HCT116 (cell line): ENCODE results near the gene PREB. TPM values are rescaled to one million over a fixed set of nuclear protein-coding genes. Genes with fewer than 3 reads are reported as not detected.

Source experiments
- ATAC-seq: fragments of 200-7000 bp; cut with Tn5 transposase; 2 replicates; pipeline ENCODE4 v1.9.1; 2020; ENCODE audit warnings: mild to moderate bottlenecking, moderate library complexity
- BruUV-seq: library from RNA; stranded (reverse); fragments of 400-500 nt; replicated peaks from 2 replicates; lab custom pipeline; 2021; lab: Mats Ljungman, UMichigan
- CTCF ChIA-PET: fragments of 300-600 bp; sonication (Branson Sonifier 250); formaldehyde crosslinking; loops from one replicate; lab custom pipeline; 2021; ENCODE audit warnings: antibody characterized with exemption; lab: Charles Lee
- POLR2A ChIA-PET: fragments of 300-600, 350-600 bp; sonication (Branson Sonifier 250); formaldehyde crosslinking; loops from one replicate; lab custom pipeline; 2021; ENCODE audit warnings: antibody characterized with exemption; lab: Charles Lee
- RAD21 ChIA-PET, 2 experiments: fragments of 300-600 bp; sonication (Branson Sonifier 250); formaldehyde crosslinking; loops; one replicate each; lab custom pipeline; 2023; ENCODE audit warnings: low total read pairs in 2 of 2; ENCODE audit not compliant: uncharacterized antibody in 2 of 2, unreplicated experiment in 2 of 2, low non-redundant PET in 1 of 2; lab: Charles Lee
- DNase-seq: peaks from one replicate; pipeline ENCODE4 v3.0.0-alpha.2; 2010; ENCODE audit warnings: low read depth, low spot score
- H2AFZ ChIP-seq: fragments of 200-600 bp; shearing (Covaris generic), sonication (generic); 2 replicates; pipeline ENCODE4 v1.6.1; 2017; ENCODE audit warnings: low read depth, mixed run types, mixed read lengths, antibody characterized with exemption, low read length; ENCODE audit not compliant: poor library complexity, severe bottlenecking
- H3K27ac ChIP-seq: 2 replicates; pipeline ENCODE4 v1.5.1; 2012; ENCODE audit warnings: low read depth, low read length
- H3K27me3 ChIP-seq: fragments of 200-600 bp; sonication (generic); 2 replicates; pipeline ENCODE4 v1.6.1; 2016; ENCODE audit warnings: mixed run types, low read length, mixed read lengths; ENCODE audit not compliant: insufficient read depth
- H3K36me3 ChIP-seq, 2 experiments: fragments of 200-500 bp in 1 of 2; fragments of 200-600 bp in 1 of 2; sonication (Bioruptor generic) in 1 of 2; sonication (generic) in 1 of 2; 2 replicates each; pipeline versions ENCODE4 v1.5.1 to v1.6.1; 2014 to 2016; ENCODE audit warnings: low read length in 2 of 2, inconsistent platforms in 1 of 2, mixed read lengths in 1 of 2, mixed run types in 1 of 2; ENCODE audit not compliant: insufficient read depth in 2 of 2, control insufficient read depth in 1 of 2
- H3K4me1 ChIP-seq, 2 experiments: fragments of 200-600 bp in 1 of 2; sonication (generic) in 1 of 2; 2 replicates each; pipeline versions ENCODE4 v1.5.1 to v1.6.1; 2012 to 2017; ENCODE audit warnings: low read length in 2 of 2, inconsistent platforms in 1 of 2, mild to moderate bottlenecking in 1 of 2, mixed read lengths in 1 of 2, mixed run types in 1 of 2, moderate library complexity in 1 of 2; ENCODE audit not compliant: insufficient read depth in 2 of 2, control insufficient read depth in 1 of 2
- H3K4me2 ChIP-seq: fragments of 200-600 bp; sonication (generic); 2 replicates; pipeline ENCODE4 v1.6.1; 2017; ENCODE audit warnings: mixed run types, low read length, mixed read lengths
- H3K4me3 ChIP-seq, 2 experiments: fragments of 200-600 bp in 1 of 2; sonication (generic) in 1 of 2; replicated peaks in 1 of 2; 2 replicates each; pipeline ENCODE4 v1.5.1; 2011 to 2016; ENCODE audit warnings: low read length in 2 of 2, control low read depth in 1 of 2, low read depth in 1 of 2, mild to moderate bottlenecking in 1 of 2, mixed read lengths in 1 of 2, mixed run types in 1 of 2
- H3K79me2 ChIP-seq: fragments of 200-600 bp; sonication (generic); 2 replicates; pipeline ENCODE4 v1.6.1; 2017; ENCODE audit warnings: mild to moderate bottlenecking, mixed run types, low read length, moderate library complexity, mixed read lengths; ENCODE audit not compliant: insufficient read depth
- H3K9ac ChIP-seq: fragments of 200-600 bp; sonication (generic); 2 replicates; pipeline ENCODE4 v1.6.1; 2016; ENCODE audit warnings: low read length, mixed read lengths
- H3K9me2 ChIP-seq: fragments of 200-600 bp; sonication (generic), shearing (Covaris generic); 2 replicates; pipeline ENCODE4 v1.6.1; 2017; ENCODE audit warnings: mixed run types, mild to moderate bottlenecking, moderate library complexity; ENCODE audit not compliant: insufficient read depth
- H3K9me3 ChIP-seq, 2 experiments: fragments of 200-500 bp in 1 of 2; fragments of 200-600 bp in 1 of 2; sonication (Bioruptor generic) in 1 of 2; sonication (generic) in 1 of 2; 2 replicates each; pipeline ENCODE4 v1.6.1; 2014 to 2017; ENCODE audit warnings: low read length in 2 of 2, mixed read lengths in 2 of 2, inconsistent platforms in 1 of 2, low read depth in 1 of 2, mild to moderate bottlenecking in 1 of 2, mixed run types in 1 of 2, moderate library complexity in 1 of 2; ENCODE audit not compliant: control insufficient read depth in 1 of 2, insufficient read depth in 1 of 2
- H4K20me1 ChIP-seq: fragments of 200-600 bp; sonication (generic), shearing (Covaris generic); 2 replicates; pipeline ENCODE4 v1.6.1; 2017; ENCODE audit warnings: mixed run types, mild to moderate bottlenecking, moderate library complexity; ENCODE audit not compliant: insufficient read depth
- CEBPB ChIP-seq: IDR thresholded peaks from 2 replicates; pipeline ENCODE4 v1.6.1; 2012; ENCODE audit warnings: low read depth
- EGR1 ChIP-seq: IDR thresholded peaks from 2 replicates; pipeline ENCODE4 v1.6.1; 2012; ENCODE audit warnings: low read depth
- EZH2 ChIP-seq: fragments of 200-600 bp; sonication (generic); IDR thresholded peaks from 2 replicates; pipeline ENCODE4 v1.6.1; 2017; ENCODE audit warnings: antibody characterized with exemption, mixed run types
- MAX ChIP-seq: IDR thresholded peaks from 2 replicates; pipeline ENCODE4 v1.6.1; 2012
- SIN3A ChIP-seq: IDR thresholded peaks from 2 replicates; pipeline ENCODE4 v1.6.1; 2012; ENCODE audit warnings: low read depth
- SP1 ChIP-seq: IDR thresholded peaks from 2 replicates; pipeline ENCODE4 v1.6.1; 2012; ENCODE audit warnings: low read depth
- SRF ChIP-seq: IDR thresholded peaks from 2 replicates; pipeline ENCODE4 v1.6.1; 2012; ENCODE audit warnings: low read depth
- ZNF274 ChIP-seq: fragments of 200-500 bp; sonication (Bioruptor generic); IDR thresholded peaks from 2 replicates; pipeline ENCODE4 v1.6.1; 2014; ENCODE audit warnings: mild to moderate bottlenecking, low read depth, low read length, inconsistent platforms
- intact Hi-C: fragments of 100-400 bp; cut with micrococcal nuclease; formaldehyde crosslinking; loops from 2 replicates; pipeline ENCODE4 v1.10.0; 2022
- total RNA-seq: library from RNA; stranded (reverse); gene quantifications from one replicate; pipeline ENCODE4 v1.2.1, GENCODE V29; 2021; ENCODE audit not compliant: unreplicated experiment
- TF ChIP-seq, protein P1 (sequence below), 3 experiments: fragments of 200-600 bp in 1 of 3; sonication (generic) in 1 of 3; IDR thresholded peaks in 2 of 3; conservative IDR thresholded peaks in 1 of 3; 2 replicates each; pipeline ENCODE4 v1.5.1; 2012 to 2017; ENCODE audit warnings: low read depth in 2 of 3, low read length in 2 of 3, antibody characterized with exemption in 1 of 3, borderline replicate concordance in 1 of 3, control low read depth in 1 of 3, mild to moderate bottlenecking in 1 of 3, mixed read lengths in 1 of 3, mixed run types in 1 of 3, moderate library complexity in 1 of 3; ENCODE audit not compliant: insufficient read depth in 1 of 3
- TF ChIP-seq, protein P2 (sequence below): IDR thresholded peaks from 2 replicates; pipeline ENCODE4 v1.6.1; 2011; ENCODE audit warnings: mild to moderate bottlenecking, low read length, moderate library complexity; ENCODE audit not compliant: insufficient replicate concordance; ENCODE audit errors: extremely low read depth

PREB gene
- total RNA-seq, 1 experiment from 2014 or later, result 54.2 TPM

DNA sequence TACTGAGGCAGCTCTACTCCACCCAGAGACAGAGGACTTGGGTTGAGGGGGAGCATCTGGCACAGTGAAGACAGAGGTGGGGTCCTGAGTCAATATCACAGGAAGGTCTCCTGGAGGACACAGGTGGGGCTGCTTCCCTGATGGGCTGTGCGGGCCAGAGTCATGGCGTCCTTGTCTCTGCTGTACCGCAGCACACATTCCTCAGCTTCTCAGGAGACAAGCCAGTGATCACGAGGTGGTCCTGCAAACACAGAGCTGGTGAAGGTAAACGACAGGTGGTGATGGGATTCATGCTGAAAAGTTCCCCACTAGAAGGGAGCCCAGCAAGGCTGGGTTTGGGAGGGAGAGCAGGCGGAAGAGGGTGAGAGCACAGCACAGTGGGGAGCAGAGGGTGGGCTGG lies 24.0 kb upstream of the PREB start (continued):
- TF ChIP-seq EZH2, result no peak
- TF ChIP-seq SRF, result no peak
- no peak for TF ChIP-seq CEBPB

- H3K4me1 ChIP-seq, result peaks cover 0 to 17% of the 10 kb centered on the region in 2 experiments; a peak in 2 of 4 replicates
- intact Hi-C loops, result no loop called here
- TF ChIP-seq, protein P1, sequence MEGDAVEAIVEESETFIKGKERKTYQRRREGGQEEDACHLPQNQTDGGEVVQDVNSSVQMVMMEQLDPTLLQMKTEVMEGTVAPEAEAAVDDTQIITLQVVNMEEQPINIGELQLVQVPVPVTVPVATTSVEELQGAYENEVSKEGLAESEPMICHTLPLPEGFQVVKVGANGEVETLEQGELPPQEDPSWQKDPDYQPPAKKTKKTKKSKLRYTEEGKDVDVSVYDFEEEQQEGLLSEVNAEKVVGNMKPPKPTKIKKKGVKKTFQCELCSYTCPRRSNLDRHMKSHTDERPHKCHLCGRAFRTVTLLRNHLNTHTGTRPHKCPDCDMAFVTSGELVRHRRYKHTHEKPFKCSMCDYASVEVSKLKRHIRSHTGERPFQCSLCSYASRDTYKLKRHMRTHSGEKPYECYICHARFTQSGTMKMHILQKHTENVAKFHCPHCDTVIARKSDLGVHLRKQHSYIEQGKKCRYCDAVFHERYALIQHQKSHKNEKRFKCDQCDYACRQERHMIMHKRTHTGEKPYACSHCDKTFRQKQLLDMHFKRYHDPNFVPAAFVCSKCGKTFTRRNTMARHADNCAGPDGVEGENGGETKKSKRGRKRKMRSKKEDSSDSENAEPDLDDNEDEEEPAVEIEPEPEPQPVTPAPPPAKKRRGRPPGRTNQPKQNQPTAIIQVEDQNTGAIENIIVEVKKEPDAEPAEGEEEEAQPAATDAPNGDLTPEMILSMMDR (IDR thresholded peaks at IDR 0.05 in 2 of 3, conservative IDR thresholded peaks at IDR 0.05 in 1 of 3; ENCODE audit: borderline replicate concordance in 1 of 3, insufficient read depth in 1 of 3, low read depth in 2 of 3, low read length in 2 of 3), result no peak
- TF ChIP-seq ZNF274, result no peak
- no peak for TF ChIP-seq MAX
- TF ChIP-seq, protein P2, sequence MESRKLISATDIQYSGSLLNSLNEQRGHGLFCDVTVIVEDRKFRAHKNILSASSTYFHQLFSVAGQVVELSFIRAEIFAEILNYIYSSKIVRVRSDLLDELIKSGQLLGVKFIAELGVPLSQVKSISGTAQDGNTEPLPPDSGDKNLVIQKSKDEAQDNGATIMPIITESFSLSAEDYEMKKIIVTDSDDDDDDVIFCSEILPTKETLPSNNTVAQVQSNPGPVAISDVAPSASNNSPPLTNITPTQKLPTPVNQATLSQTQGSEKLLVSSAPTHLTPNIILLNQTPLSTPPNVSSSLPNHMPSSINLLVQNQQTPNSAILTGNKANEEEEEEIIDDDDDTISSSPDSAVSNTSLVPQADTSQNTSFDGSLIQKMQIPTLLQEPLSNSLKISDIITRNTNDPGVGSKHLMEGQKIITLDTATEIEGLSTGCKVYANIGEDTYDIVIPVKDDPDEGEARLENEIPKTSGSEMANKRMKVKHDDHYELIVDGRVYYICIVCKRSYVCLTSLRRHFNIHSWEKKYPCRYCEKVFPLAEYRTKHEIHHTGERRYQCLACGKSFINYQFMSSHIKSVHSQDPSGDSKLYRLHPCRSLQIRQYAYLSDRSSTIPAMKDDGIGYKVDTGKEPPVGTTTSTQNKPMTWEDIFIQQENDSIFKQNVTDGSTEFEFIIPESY, result no peak
- TF ChIP-seq CEBPB, result no peak
- no peak for TF ChIP-seq EGR1
- no peak for TF ChIP-seq SIN3A
- TF ChIP-seq SP1, result no peak
- TF ChIP-seq SRF, result no peak
- H3K36me3 ChIP-seq, result no peaks in the 10 kb centered on the region
- H3K27me3 ChIP-seq, result no peaks in the 10 kb centered on the region
- H3K27ac ChIP-seq, result no peak overlapping the region
- H4K20me1 ChIP-seq, result no peaks in the 10 kb centered on the region
- H3K9me3 ChIP-seq, result no peaks in the 10 kb centered on the region
- DNase-seq, result no peak
- no peaks in the 10 kb centered on the region for H3K9me2 ChIP-seq
- no peak overlapping the region for H2AFZ ChIP-seq
- no peak for ATAC-seq
- H3K9ac ChIP-seq, result no peak overlapping the region
- ChIA-PET RAD21 (no interaction called here), CTCF (interaction anchor here (0.9 kb wide), 1 partner anchor 15 kb away, joined by 5 read pairs; no protein-coding TSS in a partner anchor), POLR2A (no interaction called here)
- H3K79me2 ChIP-seq, result no peaks in the 10 kb centered on the region
- no TSS peak for BruUV-seq
- no peak overlapping the region for H3K4me2 ChIP-seq
- H3K4me3 ChIP-seq, result no peak overlapping the region
Measured at GRCh38 chr2:27155069-27155520, 20.7 kb upstream of the PREB start.
